Sigmoid colon (tissue), 7 donors: ENCODE measurements around the gene CENPP. TPM values are rescaled to one million over a fixed set of nuclear protein-coding genes. Genes with fewer than 3 reads are reported as not detected.
A peak's percentile ranks its signal among the peaks of the same experiment; 100 is the strongest.

Source experiments
- DNase-seq: peaks from one replicate; pipeline ENCODE4 v3.0.0-alpha.2; 2019
- H3K27ac ChIP-seq, 4 donors: fragments of 200-600 bp; sonication (generic); one replicate each; pipeline ENCODE4 v1.5.1; 2016 to 2019; ENCODE audit warnings: mild to moderate bottlenecking in 1 of 4
- H3K27me3 ChIP-seq, 3 donors: fragments of 200-600 bp; sonication (generic); one replicate each; pipeline ENCODE4 v1.5.1; 2019; ENCODE audit warnings: mild to moderate bottlenecking in 1 of 3
- H3K36me3 ChIP-seq, 4 donors: fragments of 200-600 bp; sonication (generic); one replicate each; pipeline ENCODE4 v1.5.1; 2016 to 2019
- H3K4me1 ChIP-seq, 4 donors: fragments of 200-600 bp; sonication (generic); one replicate each; pipeline ENCODE4 v1.5.1; 2017 to 2019
- H3K4me3 ChIP-seq, 4 donors: fragments of 200-600 bp; sonication (generic); one replicate each; pipeline ENCODE4 v1.5.1; 2017 to 2019; ENCODE audit warnings: mild to moderate bottlenecking in 2 of 4, moderate library complexity in 1 of 4
- H3K9me3 ChIP-seq, 4 donors: fragments of 200-600 bp in 3 of 4; sonication (generic) in 3 of 4; one replicate each; pipeline versions ENCODE4 v1.5.1 to v1.6.1; 2013 to 2019
- CTCF ChIP-seq, 4 experiments: fragments of 450-650 bp in 3 of 4; fragments of 200-600 bp in 1 of 4; IDR thresholded peaks; one replicate each; pipeline ENCODE4 v1.5.1; 2016 to 2019; ENCODE audit warnings: antibody characterized with exemption in 4 of 4, mild to moderate bottlenecking in 3 of 4, moderate library complexity in 2 of 4
- EP300 ChIP-seq, 4 donors: sonication (generic); formaldehyde crosslinking; IDR thresholded peaks; one replicate each; pipeline ENCODE4 v1.6.1; 2017; ENCODE audit warnings: antibody characterized with exemption in 4 of 4
- POLR2A ChIP-seq, 2 donors: fragments of 450-650 bp; IDR thresholded peaks; one replicate each; pipeline ENCODE4 v1.6.1; 2016; ENCODE audit warnings: antibody characterized with exemption in 2 of 2, mild to moderate bottlenecking in 2 of 2, moderate library complexity in 2 of 2
- POLR2AphosphoS5 ChIP-seq, 4 donors: sonication (generic); formaldehyde crosslinking; IDR thresholded peaks; one replicate each; pipeline ENCODE4 v1.6.1; 2017; ENCODE audit warnings: antibody characterized with exemption in 4 of 4
- WGBS, 2 donors: extraction: QIAGEN DNeasy Blood & Tissue Kit; methylation state at CpG; one replicate each; pipeline ENCODE4 v1.1.7; 2013; 5-methylcytosine and 5-hydroxymethylcytosine counted together
- intact Hi-C: fragments of 100-400 bp; cut with DNase I; formaldehyde crosslinking; loops from one replicate; pipeline ENCODE4 v1.15.1; 2023
- polyA plus RNA-seq, 3 donors: library from polyadenylated mRNA; stranded (reverse); fragments of 200-250 nt; gene quantifications; one replicate each; pipeline ENCODE4 v1.2.3, GENCODE V29; 2013
- total RNA-seq, 4 donors: library from RNA; depleted of rRNA; stranded (reverse); fragments of >200 nt; gene quantifications; one replicate each; pipeline ENCODE4 v1.1.0, GENCODE V29; 2016
- donor health status: healthy with polysubstance abuse.
- donor health status: Bipolar disorder and iron deficiency.
- donor health status: healthy.

The CENPP gene
- total and polyA plus RNA-seq, 7 donors = 0.60 to 11.9 (median 2.4) TPM

GRCh38 chr9:92349771-92350739 lies 24.3 kb downstream of the CENPP start:
- WGBS, 2 donors = 23 to 62% methylated on average over 7 of the region's 7 CpGs
- H3K4me3 ChIP-seq = no peak overlapping the region

DNA sequence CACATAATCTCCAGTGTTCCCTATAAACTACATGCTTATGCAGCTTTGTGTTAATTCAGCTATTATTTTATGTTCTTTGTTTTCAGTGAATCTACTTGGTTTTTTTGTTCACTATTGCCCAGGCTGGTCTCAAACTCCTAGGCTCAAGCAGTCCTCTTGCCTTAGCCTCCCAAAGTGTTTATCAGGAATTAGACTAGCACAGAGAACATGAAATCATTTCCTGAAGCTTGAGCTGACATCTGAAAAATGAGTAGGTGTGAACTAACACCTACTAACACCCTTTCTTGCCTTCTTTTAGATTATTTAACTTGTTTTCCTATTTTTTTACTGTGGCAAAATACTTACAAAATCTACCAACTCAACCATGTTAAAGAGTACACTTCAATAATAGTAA lies 25.0 kb downstream of the CENPP start:
- Histone ChIP-seq H3K27ac (peak overlapping the region; percentile 63 to 71 (median 65)), H3K4me3 (no peak overlapping the region), H3K27me3 (no peaks in the 10 kb centered on the region), H3K36me3 (no peaks in the 10 kb centered on the region), H3K9me3 (no peaks in the 10 kb centered on the region), H3K4me1 (peaks cover 0 to 18% (median 17%) of the 10 kb centered on the region in 4 donors)
- DNase-seq = no peak
- TF ChIP-seq CTCF (IDR thresholded peaks at IDR 0.05) (no peak), EP300 (IDR thresholded peaks at IDR 0.05) (no peak), POLR2A (IDR thresholded peaks at IDR 0.05) (no peak), POLR2AphosphoS5 (IDR thresholded peaks at IDR 0.05) (no peak)
- intact Hi-C loops = no loop called here

More at GRCh38 chr9:92349771-92350739, 24.3 kb downstream of the CENPP start:
- no peaks in the 10 kb centered on the region for H3K9me3 ChIP-seq
- no peak for DNase-seq
- H3K4me1 ChIP-seq = peaks cover 0 to 18% (median 17%) of the 10 kb centered on the region in 4 donors
- H3K27me3 ChIP-seq = no peaks in the 10 kb centered on the region
- H3K27ac ChIP-seq = peak overlapping the region; percentile 63 to 71 (median 65)
- H3K36me3 ChIP-seq = no peaks in the 10 kb centered on the region
- TF ChIP-seq CTCF (IDR thresholded peaks at IDR 0.05) (no peak), EP300 (IDR thresholded peaks at IDR 0.05) (no peak), POLR2AphosphoS5 (IDR thresholded peaks at IDR 0.05) (peak in 3 of 4 donors; percentile 48 to 73 (median 70)), POLR2A (IDR thresholded peaks at IDR 0.05) (no peak)
- intact Hi-C loops = no loop called here

GRCh38 chr9:92353051-92353450 lies 27.3 kb downstream of the CENPP start:
- Histone ChIP-seq H3K4me3 (no peak overlapping the region), H3K36me3 (no peaks in the 10 kb centered on the region), H3K27me3 (no peaks in the 10 kb centered on the region), H3K9me3 (no peaks in the 10 kb centered on the region), H3K27ac (peak overlapping the region in 1 of 4 donors; percentile 20), H3K4me1 (peaks cover 0 to 18% (median 17%) of the 10 kb centered on the region in 4 donors)
- 73 to 85% methylated on average over 6 of the region's 6 CpGs for WGBS, 2 donors
- intact Hi-C loops = no loop called here
- DNase-seq = no peak
- no peak for TF ChIP-seq POLR2A (IDR thresholded peaks at IDR 0.05)

DNA sequence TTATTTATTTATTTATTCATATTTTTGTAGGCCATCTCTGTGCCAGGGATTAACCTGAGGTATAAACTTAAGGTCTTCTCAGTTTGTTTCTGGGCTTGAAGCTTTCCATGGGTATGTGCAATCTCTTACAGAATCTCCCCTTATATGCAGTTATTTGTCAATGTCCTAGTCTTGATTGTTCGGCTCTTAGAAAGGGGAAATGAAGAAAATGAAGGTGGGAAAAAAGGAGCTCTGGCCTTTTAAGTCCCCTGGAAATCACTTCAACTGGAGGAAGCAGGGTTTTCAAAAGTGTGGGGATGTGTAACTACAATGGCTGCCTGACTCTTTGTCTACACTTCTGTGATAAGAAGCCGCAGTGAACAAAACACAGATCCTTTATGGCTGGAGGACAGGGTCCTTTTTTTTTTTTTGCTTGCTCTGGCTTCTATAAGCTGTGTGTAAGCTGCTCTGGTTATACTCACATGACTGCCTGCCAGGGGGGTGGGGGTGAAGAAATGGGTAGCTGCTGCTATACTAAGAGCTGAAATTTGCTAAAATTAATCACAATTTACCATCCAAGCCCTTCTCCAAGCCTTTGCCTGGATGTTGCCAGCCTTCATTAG lies 33.7 kb downstream of the CENPP start:
- Histone ChIP-seq H3K27me3 (no peaks in the 10 kb centered on the region), H3K4me3 (no peak overlapping the region), H3K9me3 (no peaks in the 10 kb centered on the region), H3K36me3 (no peaks in the 10 kb centered on the region), H3K27ac (peak overlapping the region in 3 of 4 donors; percentile 61 to 74 (median 74)), H3K4me1 (peaks cover 0 to 15% (median 11%) of the 10 kb centered on the region in 4 donors)
- intact Hi-C loops = no loop called here
- no peak for DNase-seq
- TF ChIP-seq POLR2A (IDR thresholded peaks at IDR 0.05) (no peak), POLR2AphosphoS5 (IDR thresholded peaks at IDR 0.05) (peak in 2 of 4 donors; percentile 46 to 54), EP300 (IDR thresholded peaks at IDR 0.05) (peak in 1 of 4 donors; percentile 19), CTCF (IDR thresholded peaks at IDR 0.05) (no peak)
- WGBS, 2 donors = 61 to 83% methylated on average over 2 of the region's 2 CpGs

DNA sequence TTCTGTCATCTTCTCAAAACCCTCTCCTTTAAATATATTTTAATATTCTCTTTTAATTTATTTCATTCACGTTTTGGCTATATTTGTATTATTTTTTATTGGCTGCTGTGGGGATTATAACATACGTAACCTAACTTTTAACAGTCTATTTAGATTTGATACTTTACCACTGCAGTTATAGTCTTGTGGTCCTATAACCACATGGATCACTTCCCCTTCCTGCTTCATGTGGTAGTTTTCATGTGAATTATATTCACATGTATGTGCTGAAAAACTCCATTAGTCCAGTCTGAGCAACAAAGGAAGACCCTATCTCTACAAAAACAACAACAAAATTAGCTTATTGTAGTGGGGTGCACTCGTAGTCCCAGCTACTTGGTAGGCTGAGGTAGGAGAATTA lies 34.3 kb downstream of the CENPP start:
- 67 to 85% methylated on average over 3 of the region's 3 CpGs for WGBS, 2 donors
- Histone ChIP-seq H3K27me3 (no peaks in the 10 kb centered on the region), H3K4me1 (peaks cover 0 to 21% (median 11%) of the 10 kb centered on the region in 4 donors), H3K27ac (peak overlapping the region in 3 of 4 donors; percentile 61 to 74 (median 74)), H3K36me3 (no peaks in the 10 kb centered on the region), H3K4me3 (no peak overlapping the region), H3K9me3 (no peaks in the 10 kb centered on the region)
- TF ChIP-seq CTCF (IDR thresholded peaks at IDR 0.05) (no peak), POLR2AphosphoS5 (IDR thresholded peaks at IDR 0.05) (no peak), EP300 (IDR thresholded peaks at IDR 0.05) (no peak), POLR2A (IDR thresholded peaks at IDR 0.05) (no peak)
- DNase-seq = no peak
- intact Hi-C loops = no loop called here
